GM12874 (cell line): Measurements from ENCODE around the gene KLHL17.

Experiments
- CTCF ChIP-seq: IDR thresholded peaks from 2 replicates; pipeline ENCODE4 v1.5.1; 2011; ENCODE audit warnings: low read depth, mild to moderate bottlenecking, control low read depth, low read length, moderate library complexity; ENCODE audit not compliant: insufficient read depth

Gene KLHL17

GRCh38 chr1:998995-999724, 38.8 kb downstream of the KLHL17 start:
- no peak for TF ChIP-seq CTCF

GRCh38 chr1:999725-1000356, 39.5 kb downstream of the KLHL17 start, which contains the start of gene HES4:
Gene HES4, minus strand, starts transcription at chr1:1000097. Its CDS starts 124 bp downstream, at chr1:999973.
- TF ChIP-seq CTCF, result no peak

- no peak for TF ChIP-seq CTCF
These were observed 40.1 kb downstream of the KLHL17 start for GRCh38 chr1:1000357-1001056.

- no peak for TF ChIP-seq CTCF
These were observed 40.8 kb downstream of the KLHL17 start for GRCh38 chr1:1001057-1001783.

- TF ChIP-seq CTCF, result no peak
These were observed 43.4 kb downstream of the KLHL17 start for GRCh38 chr1:1003618-1004419.

GRCh38 chr1:1004420-1004779, 44.0 kb downstream of the KLHL17 start:
- TF ChIP-seq CTCF, result no peak
